H9 (cell line): Measurements from ENCODE around the gene MAPKAP1. TPM values are rescaled to one million over a fixed set of nuclear protein-coding genes. Genes with fewer than 3 reads are reported as not detected.

Source experiments
- DNase-seq: peaks from one replicate; pipeline ENCODE4 v3.0.0-alpha.2; 2017
- H2AFZ ChIP-seq: one replicate; pipeline ENCODE4 v1.6.1; 2013; ENCODE audit warnings: mild to moderate bottlenecking, low read length, control low read depth, moderate library complexity
- H2AK5ac ChIP-seq: 2 replicates; pipeline ENCODE4 v1.6.1; 2013; ENCODE audit warnings: low read length, control low read depth, mixed read lengths; ENCODE audit not compliant: insufficient read length
- H2BK120ac ChIP-seq: one replicate; pipeline ENCODE4 v1.6.1; 2013; ENCODE audit warnings: low read depth, mild to moderate bottlenecking, low read length, control low read depth, inconsistent platforms; ENCODE audit not compliant: poor library complexity, severe bottlenecking
- H2BK12ac ChIP-seq: 2 replicates; pipeline ENCODE4 v1.6.1; 2013; ENCODE audit warnings: low read length, control low read depth, mixed read lengths, low read depth; ENCODE audit not compliant: insufficient read length
- H2BK15ac ChIP-seq: 2 replicates; pipeline ENCODE4 v1.6.1; 2013; ENCODE audit warnings: low read depth, low read length, control low read depth
- H2BK20ac ChIP-seq: one replicate; pipeline ENCODE4 v1.6.1; 2013; ENCODE audit warnings: low read depth, mild to moderate bottlenecking, low read length, control low read depth, inconsistent platforms; ENCODE audit not compliant: poor library complexity, severe bottlenecking
- H2BK5ac ChIP-seq: 2 replicates; pipeline ENCODE4 v1.6.1; 2013; ENCODE audit warnings: low read length, control low read depth, mixed read lengths; ENCODE audit not compliant: insufficient read length
- H3K14ac ChIP-seq: 2 replicates; pipeline ENCODE4 v1.6.1; 2013; ENCODE audit warnings: low read length, control low read depth; ENCODE audit not compliant: insufficient read depth
- H3K18ac ChIP-seq: 2 replicates; pipeline ENCODE4 v1.6.1; 2013; ENCODE audit warnings: low read depth, mild to moderate bottlenecking, mixed read lengths, low read length, control low read depth; ENCODE audit not compliant: insufficient read length
- H3K23ac ChIP-seq: 2 replicates; pipeline ENCODE4 v1.6.1; 2013; ENCODE audit warnings: low read length, control low read depth, mixed read lengths, low read depth; ENCODE audit not compliant: insufficient read length
- H3K23me2 ChIP-seq: 2 replicates; pipeline ENCODE4 v1.6.1; 2013; ENCODE audit warnings: low read depth, mild to moderate bottlenecking, mixed read lengths, low read length, control low read depth; ENCODE audit not compliant: insufficient read length, poor library complexity, severe bottlenecking
- H3K27ac ChIP-seq: 2 replicates; pipeline ENCODE4 v1.5.1; 2013; ENCODE audit warnings: low read length, control low read depth, mixed read lengths, low read depth; ENCODE audit not compliant: insufficient read length
- H3K27me3 ChIP-seq: 2 replicates; pipeline ENCODE4 v1.6.1; 2013; ENCODE audit warnings: low read length, control low read depth, inconsistent platforms; ENCODE audit not compliant: insufficient read depth
- H3K4ac ChIP-seq: 2 replicates; pipeline ENCODE4 v1.6.1; 2013; ENCODE audit warnings: low read depth, mild to moderate bottlenecking, control low read depth, inconsistent platforms, low read length, moderate library complexity
- H3K4me1 ChIP-seq: 2 replicates; pipeline ENCODE4 v1.6.1; 2013; ENCODE audit warnings: low read length, control low read depth, inconsistent platforms; ENCODE audit not compliant: insufficient read depth
- H3K4me2 ChIP-seq: 2 replicates; pipeline ENCODE4 v1.6.1; 2013; ENCODE audit warnings: low read length, control low read depth, mixed read lengths; ENCODE audit not compliant: insufficient read length, insufficient read depth
- H3K56ac ChIP-seq: 2 replicates; pipeline ENCODE4 v1.6.1; 2013; ENCODE audit warnings: low read depth, mild to moderate bottlenecking, mixed read lengths, low read length, control low read depth; ENCODE audit not compliant: insufficient read length
- H3K79me1 ChIP-seq: 2 replicates; pipeline ENCODE4 v1.6.1; 2013; ENCODE audit warnings: low read depth, mild to moderate bottlenecking, moderate library complexity, low read length, control low read depth, inconsistent platforms; ENCODE audit not compliant: insufficient read depth, poor library complexity, severe bottlenecking
- H3K79me2 ChIP-seq: 2 replicates; pipeline ENCODE4 v1.6.1; 2013; ENCODE audit warnings: low read length, control low read depth, inconsistent platforms; ENCODE audit not compliant: insufficient read depth
- H3K9ac ChIP-seq: 2 replicates; pipeline ENCODE4 v1.6.1; 2013; ENCODE audit warnings: low read length, control low read depth, mixed read lengths; ENCODE audit not compliant: insufficient read length; ENCODE audit errors: extremely low read depth
- H3K9me3 ChIP-seq: one replicate; pipeline ENCODE4 v1.6.1; 2013; ENCODE audit warnings: low read depth, low read length, inconsistent platforms; ENCODE audit not compliant: control insufficient read depth
- H3T11ph ChIP-seq: one replicate; pipeline ENCODE4 v1.6.1; 2013; ENCODE audit warnings: mild to moderate bottlenecking, low read length, control low read depth, inconsistent platforms
- H4K20me1 ChIP-seq: one replicate; pipeline ENCODE4 v1.6.1; 2013; ENCODE audit not compliant: control insufficient read depth, insufficient read length, insufficient read depth
- H4K5ac ChIP-seq: 2 replicates; pipeline ENCODE4 v1.6.1; 2013; ENCODE audit warnings: low read depth, mild to moderate bottlenecking, mixed read lengths, low read length, control low read depth; ENCODE audit not compliant: insufficient read length
- H4K8ac ChIP-seq: replicated peaks from 2 replicates; pipeline ENCODE4 v1.6.1; 2013; ENCODE audit warnings: low read length, control low read depth, mixed read lengths, low read depth; ENCODE audit not compliant: insufficient read length
- H4K91ac ChIP-seq: 2 replicates; pipeline ENCODE4 v1.6.1; 2013; ENCODE audit warnings: low read depth, mild to moderate bottlenecking, moderate library complexity, mixed read lengths, low read length, control low read depth; ENCODE audit not compliant: insufficient read length
- H3K27ac Mint-ChIP-seq, 3 experiments: 2 replicates in 2 of 3; 3 replicates in 1 of 3; pipeline ENCODE4 v1.8.0; 2020 to 2021; ENCODE audit warnings: mixed read lengths in 3 of 3, mild to moderate bottlenecking in 1 of 3, moderate library complexity in 1 of 3
- H3K27me3 Mint-ChIP-seq: 2 replicates; pipeline ENCODE4 v1.8.0; 2021; ENCODE audit warnings: low read depth, mild to moderate bottlenecking, moderate library complexity, mixed read lengths
- H3K36me3 Mint-ChIP-seq, 3 experiments: 2 replicates in 2 of 3; 3 replicates in 1 of 3; pipeline ENCODE4 v1.8.0; 2020 to 2021; ENCODE audit warnings: low read depth in 3 of 3, mixed read lengths in 3 of 3; ENCODE audit not compliant: insufficient read depth in 1 of 3
- H3K4me1 Mint-ChIP-seq, 2 experiments: 2 replicates each; pipeline ENCODE4 v1.8.0; 2020; ENCODE audit warnings: mixed read lengths in 2 of 2
- H3K4me3 Mint-ChIP-seq, 2 experiments: 2 replicates in 1 of 2; 3 replicates in 1 of 2; pipeline ENCODE4 v1.8.0; 2020 to 2021; ENCODE audit warnings: mild to moderate bottlenecking in 2 of 2, mixed read lengths in 2 of 2, moderate library complexity in 1 of 2
- H3K9me3 Mint-ChIP-seq, 2 experiments: 2 replicates in 1 of 2; 3 replicates in 1 of 2; pipeline ENCODE4 v1.8.0; 2020; ENCODE audit warnings: mild to moderate bottlenecking in 2 of 2, mixed read lengths in 2 of 2, moderate library complexity in 1 of 2
- WGBS: extraction: QIAGEN DNeasy Blood & Tissue Kit; methylation state at CpG from one replicate; pipeline ENCODE4 v1.1.7; 2013; ENCODE audit warnings: missing lambda C conversion rate, low lambda C conversion rate, mixed read lengths; ENCODE audit not compliant: insufficient read length; ENCODE audit errors: extremely low coverage; 5-methylcytosine and 5-hydroxymethylcytosine counted together
- total RNA-seq: library from RNA; stranded (reverse); gene quantifications from 2 replicates; pipeline ENCODE4 v1.2.1, GENCODE V29; 2021
- TF ChIP-seq, protein P1 (sequence below): fragments of 200-600 bp; sonication (generic); conservative IDR thresholded peaks from 3 replicates; pipeline ENCODE4 v1.8.0; 2021; ENCODE audit warnings: antibody characterized with exemption, mild to moderate bottlenecking

The MAPKAP1 gene
- total RNA-seq, 1 experiment from 2014 or later: 97.0 TPM

- Mint-ChIP-seq H3K9me3 (no peaks in the 10 kb centered on the region), H3K36me3 (peaks cover 0 to 4% (median 0%) of the 10 kb centered on the region in 3 experiments; a peak in 2 of 7 replicates), H3K27ac (peak overlapping the region; percentile 11 to 96 (median 75); a peak in 3 of 7 replicates), H3K4me1 (peaks cover 23 to 25% of the 10 kb centered on the region in 2 experiments), H3K27me3 (no peaks in the 10 kb centered on the region), H3K4me3 (no peak overlapping the region)
- no CpG with 5 or more reads among the region's 1 CpG for WGBS
- Histone ChIP-seq H3K18ac (no peak overlapping the region), H2BK15ac (no peak overlapping the region), H2BK20ac (no peak overlapping the region), H3K4ac (no peak overlapping the region), H2BK12ac (no peak overlapping the region), H3K4me1 (no peaks in the 10 kb centered on the region), H3K23ac (no peak overlapping the region), H2AFZ (no peak overlapping the region), H3T11ph (no peak overlapping the region), H3K27me3 (no peaks in the 10 kb centered on the region; the same call in 1 of the 2 replicates), H3K14ac (no peak overlapping the region), H3K79me1 (no peaks in the 10 kb centered on the region), H4K8ac (no peak overlapping the region), H2AK5ac (no peak overlapping the region), H3K4me2 (no peak overlapping the region), H3K79me2 (no peaks in the 10 kb centered on the region), H3K27ac (no peak overlapping the region), H3K9ac (no peak overlapping the region), H4K20me1 (no peaks in the 10 kb centered on the region), H4K5ac (no peak overlapping the region), H2BK120ac (no peak overlapping the region), H4K91ac (no peak overlapping the region), H3K23me2 (no peaks in the 10 kb centered on the region), H2BK5ac (no peak overlapping the region), H3K56ac (no peak overlapping the region), H3K9me3 (no peaks in the 10 kb centered on the region)
- TF ChIP-seq, protein P1, sequence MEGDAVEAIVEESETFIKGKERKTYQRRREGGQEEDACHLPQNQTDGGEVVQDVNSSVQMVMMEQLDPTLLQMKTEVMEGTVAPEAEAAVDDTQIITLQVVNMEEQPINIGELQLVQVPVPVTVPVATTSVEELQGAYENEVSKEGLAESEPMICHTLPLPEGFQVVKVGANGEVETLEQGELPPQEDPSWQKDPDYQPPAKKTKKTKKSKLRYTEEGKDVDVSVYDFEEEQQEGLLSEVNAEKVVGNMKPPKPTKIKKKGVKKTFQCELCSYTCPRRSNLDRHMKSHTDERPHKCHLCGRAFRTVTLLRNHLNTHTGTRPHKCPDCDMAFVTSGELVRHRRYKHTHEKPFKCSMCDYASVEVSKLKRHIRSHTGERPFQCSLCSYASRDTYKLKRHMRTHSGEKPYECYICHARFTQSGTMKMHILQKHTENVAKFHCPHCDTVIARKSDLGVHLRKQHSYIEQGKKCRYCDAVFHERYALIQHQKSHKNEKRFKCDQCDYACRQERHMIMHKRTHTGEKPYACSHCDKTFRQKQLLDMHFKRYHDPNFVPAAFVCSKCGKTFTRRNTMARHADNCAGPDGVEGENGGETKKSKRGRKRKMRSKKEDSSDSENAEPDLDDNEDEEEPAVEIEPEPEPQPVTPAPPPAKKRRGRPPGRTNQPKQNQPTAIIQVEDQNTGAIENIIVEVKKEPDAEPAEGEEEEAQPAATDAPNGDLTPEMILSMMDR: no peak
- DNase-seq: no peak
These were observed 155.2 kb downstream of the MAPKAP1 start for GRCh38 chr9:125551781-125552180.
